GM12878 (cell line): ENCODE data around the gene SCYL1. TPM values are rescaled to one million over a fixed set of nuclear protein-coding genes. Genes with fewer than 3 reads are reported as not detected.

Source experiments
- BMI1 ChIP-seq: fragments of 450-650 bp; IDR thresholded peaks from 2 replicates; pipeline ENCODE4 v1.6.1; 2016; ENCODE audit warnings: mild to moderate bottlenecking, moderate library complexity, borderline replicate concordance
- EED ChIP-seq: sonication (generic); IDR thresholded peaks from 2 replicates; pipeline ENCODE4 v1.6.1; 2016; ENCODE audit warnings: antibody characterized with exemption, low read depth
- HCFC1 ChIP-seq: fragments of 150-350 bp; IDR thresholded peaks from 2 replicates; pipeline ENCODE4 v1.6.1; 2014; ENCODE audit warnings: low read length
- JUND ChIP-seq: IDR thresholded peaks from 2 replicates; pipeline ENCODE4 v1.6.1; 2012; ENCODE audit warnings: low read depth, mild to moderate bottlenecking, low read length, improper control_type of control experiment, moderate library complexity
- KLF5 ChIP-seq: fragments of 450-650 bp; IDR thresholded peaks from 2 replicates; pipeline ENCODE4 v1.6.1; 2014; ENCODE audit warnings: mild to moderate bottlenecking; ENCODE audit not compliant: partially characterized antibody
- MEF2A ChIP-seq: IDR thresholded peaks from 2 replicates; pipeline ENCODE4 v1.6.1; 2011; ENCODE audit warnings: low read depth, mild to moderate bottlenecking, low read length, moderate library complexity; ENCODE audit not compliant: insufficient read depth
- RB1 ChIP-seq: fragments of 450-650 bp; formaldehyde crosslinking; IDR thresholded peaks from 2 replicates; pipeline ENCODE4 v1.6.1; 2017; ENCODE audit warnings: mild to moderate bottlenecking, borderline replicate concordance
- RFX5 ChIP-seq: IDR thresholded peaks from 2 replicates; pipeline ENCODE4 v1.6.1; 2011; ENCODE audit warnings: low read depth, low read length, improper control_type of control experiment
- RUNX3 ChIP-seq: IDR thresholded peaks from 2 replicates; pipeline ENCODE4 v1.6.1; 2012; ENCODE audit warnings: low read length, inconsistent platforms
- TCF7 ChIP-seq: IDR thresholded peaks from 2 replicates; pipeline ENCODE4 v1.6.1; 2014; ENCODE audit warnings: antibody characterized with exemption, borderline replicate concordance
- USF1 ChIP-seq: IDR thresholded peaks from 2 replicates; pipeline ENCODE4 v1.6.1; 2011; ENCODE audit warnings: borderline replicate concordance, low read depth, mild to moderate bottlenecking, moderate library complexity, mixed read lengths, low read length; ENCODE audit not compliant: insufficient read depth; ENCODE audit errors: extremely low read length
- ZBTB4 ChIP-seq: fragments of 450-650 bp; formaldehyde crosslinking; IDR thresholded peaks from 2 replicates; pipeline ENCODE4 v1.4.0; 2022; ENCODE audit warnings: mild to moderate bottlenecking, moderate library complexity
- ZNF24 ChIP-seq: fragments of 450-650 bp; IDR thresholded peaks from 2 replicates; pipeline ENCODE4 v1.6.1; 2017; ENCODE audit warnings: antibody characterized with exemption, mild to moderate bottlenecking
- ZSCAN29 ChIP-seq: fragments of 450-650 bp; IDR thresholded peaks from 2 replicates; pipeline ENCODE4 v1.6.1; 2017; ENCODE audit warnings: mild to moderate bottlenecking, moderate library complexity
- polyA plus RNA-seq, 11 experiments: library from polyadenylated mRNA; depleted of rRNA in 4 of 11; unstranded in 6 of 11; stranded (reverse) in 5 of 11; fragments of >200 nt; fragmentation: Nextera tagmentation in 4 of 11; fragmentation: Illumina TruSeq in 1 of 11; extraction: Ambion mirVana in 4 of 11; extraction: Trizol in 1 of 11; gene quantifications; 1 replicate in 1 of 11; 2 replicates in 10 of 11; pipeline versions ENCODE4 v1.2.1 to v1.2.3, GENCODE V29; 2011 to 2016; ENCODE audit warnings: inconsistent platforms in 2 of 11, missing spikeins in 2 of 11, low read depth in 1 of 11
- total RNA-seq, 4 experiments: library from RNA; depleted of rRNA in 3 of 4; stranded (reverse); fragments of >200 nt in 3 of 4; fragmentation: Illumina TruSeq in 1 of 4; extraction: Trizol in 1 of 4; gene quantifications; 2 replicates each; pipeline versions ENCODE4 v1.2.1 to v1.2.3, GENCODE V29; 2013 to 2021
- TF ChIP-seq, protein P1 (sequence below): fragments of 450-650 bp; IDR thresholded peaks from 2 replicates; pipeline ENCODE4 v1.6.1; 2017; ENCODE audit warnings: antibody characterized with exemption, mild to moderate bottlenecking, moderate library complexity
- TF ChIP-seq, protein P2 (sequence below): IDR thresholded peaks from 2 replicates; pipeline ENCODE4 v1.6.1; 2011; ENCODE audit warnings: low read depth, mild to moderate bottlenecking, low read length, moderate library complexity, borderline replicate concordance; ENCODE audit errors: extremely low read depth
- TF ChIP-seq, protein P3 (sequence below): fragments of 450-650 bp; IDR thresholded peaks from 2 replicates; pipeline ENCODE4 v1.6.1; 2017; ENCODE audit warnings: mild to moderate bottlenecking, moderate library complexity

Gene SCYL1
- total and polyA plus RNA-seq, 10 of the 15 experiments (the other 5 are each of a cell fraction or from before 2014, with no cell fraction given), result 0.80 to 82.7 (median 51.2) TPM

GRCh38 chr11:65502555-65503367 lies 22.1 kb upstream of the SCYL1 start (continued):
- TF ChIP-seq, protein P1, sequence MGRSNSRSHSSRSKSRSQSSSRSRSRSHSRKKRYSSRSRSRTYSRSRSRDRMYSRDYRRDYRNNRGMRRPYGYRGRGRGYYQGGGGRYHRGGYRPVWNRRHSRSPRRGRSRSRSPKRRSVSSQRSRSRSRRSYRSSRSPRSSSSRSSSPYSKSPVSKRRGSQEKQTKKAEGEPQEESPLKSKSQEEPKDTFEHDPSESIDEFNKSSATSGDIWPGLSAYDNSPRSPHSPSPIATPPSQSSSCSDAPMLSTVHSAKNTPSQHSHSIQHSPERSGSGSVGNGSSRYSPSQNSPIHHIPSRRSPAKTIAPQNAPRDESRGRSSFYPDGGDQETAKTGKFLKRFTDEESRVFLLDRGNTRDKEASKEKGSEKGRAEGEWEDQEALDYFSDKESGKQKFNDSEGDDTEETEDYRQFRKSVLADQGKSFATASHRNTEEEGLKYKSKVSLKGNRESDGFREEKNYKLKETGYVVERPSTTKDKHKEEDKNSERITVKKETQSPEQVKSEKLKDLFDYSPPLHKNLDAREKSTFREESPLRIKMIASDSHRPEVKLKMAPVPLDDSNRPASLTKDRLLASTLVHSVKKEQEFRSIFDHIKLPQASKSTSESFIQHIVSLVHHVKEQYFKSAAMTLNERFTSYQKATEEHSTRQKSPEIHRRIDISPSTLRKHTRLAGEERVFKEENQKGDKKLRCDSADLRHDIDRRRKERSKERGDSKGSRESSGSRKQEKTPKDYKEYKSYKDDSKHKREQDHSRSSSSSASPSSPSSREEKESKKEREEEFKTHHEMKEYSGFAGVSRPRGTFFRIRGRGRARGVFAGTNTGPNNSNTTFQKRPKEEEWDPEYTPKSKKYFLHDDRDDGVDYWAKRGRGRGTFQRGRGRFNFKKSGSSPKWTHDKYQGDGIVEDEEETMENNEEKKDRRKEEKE, result 0 out of 2 replicates have a peak, but pooled peaks have one; percentile 32
- no peak for TF ChIP-seq JUND
- no peak for TF ChIP-seq MEF2A
- no peak for TF ChIP-seq HCFC1
- TF ChIP-seq BMI1, result peak; percentile 56; the same call in 1 of the 2 replicates
- TF ChIP-seq RUNX3, result no peak
- TF ChIP-seq TCF7, result 0 out of 2 replicates have a peak, but pooled peaks have one; percentile 20
- no peak for TF ChIP-seq RFX5
- TF ChIP-seq ZNF24, result no peak
- TF ChIP-seq, protein P2, sequence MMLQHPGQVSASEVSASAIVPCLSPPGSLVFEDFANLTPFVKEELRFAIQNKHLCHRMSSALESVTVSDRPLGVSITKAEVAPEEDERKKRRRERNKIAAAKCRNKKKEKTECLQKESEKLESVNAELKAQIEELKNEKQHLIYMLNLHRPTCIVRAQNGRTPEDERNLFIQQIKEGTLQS, result no peak
- TF ChIP-seq ZBTB4, result peak; percentile 92
- TF ChIP-seq ZSCAN29, result 0 out of 2 replicates have a peak, but pooled peaks have one; percentile 9
- TF ChIP-seq, protein P3, sequence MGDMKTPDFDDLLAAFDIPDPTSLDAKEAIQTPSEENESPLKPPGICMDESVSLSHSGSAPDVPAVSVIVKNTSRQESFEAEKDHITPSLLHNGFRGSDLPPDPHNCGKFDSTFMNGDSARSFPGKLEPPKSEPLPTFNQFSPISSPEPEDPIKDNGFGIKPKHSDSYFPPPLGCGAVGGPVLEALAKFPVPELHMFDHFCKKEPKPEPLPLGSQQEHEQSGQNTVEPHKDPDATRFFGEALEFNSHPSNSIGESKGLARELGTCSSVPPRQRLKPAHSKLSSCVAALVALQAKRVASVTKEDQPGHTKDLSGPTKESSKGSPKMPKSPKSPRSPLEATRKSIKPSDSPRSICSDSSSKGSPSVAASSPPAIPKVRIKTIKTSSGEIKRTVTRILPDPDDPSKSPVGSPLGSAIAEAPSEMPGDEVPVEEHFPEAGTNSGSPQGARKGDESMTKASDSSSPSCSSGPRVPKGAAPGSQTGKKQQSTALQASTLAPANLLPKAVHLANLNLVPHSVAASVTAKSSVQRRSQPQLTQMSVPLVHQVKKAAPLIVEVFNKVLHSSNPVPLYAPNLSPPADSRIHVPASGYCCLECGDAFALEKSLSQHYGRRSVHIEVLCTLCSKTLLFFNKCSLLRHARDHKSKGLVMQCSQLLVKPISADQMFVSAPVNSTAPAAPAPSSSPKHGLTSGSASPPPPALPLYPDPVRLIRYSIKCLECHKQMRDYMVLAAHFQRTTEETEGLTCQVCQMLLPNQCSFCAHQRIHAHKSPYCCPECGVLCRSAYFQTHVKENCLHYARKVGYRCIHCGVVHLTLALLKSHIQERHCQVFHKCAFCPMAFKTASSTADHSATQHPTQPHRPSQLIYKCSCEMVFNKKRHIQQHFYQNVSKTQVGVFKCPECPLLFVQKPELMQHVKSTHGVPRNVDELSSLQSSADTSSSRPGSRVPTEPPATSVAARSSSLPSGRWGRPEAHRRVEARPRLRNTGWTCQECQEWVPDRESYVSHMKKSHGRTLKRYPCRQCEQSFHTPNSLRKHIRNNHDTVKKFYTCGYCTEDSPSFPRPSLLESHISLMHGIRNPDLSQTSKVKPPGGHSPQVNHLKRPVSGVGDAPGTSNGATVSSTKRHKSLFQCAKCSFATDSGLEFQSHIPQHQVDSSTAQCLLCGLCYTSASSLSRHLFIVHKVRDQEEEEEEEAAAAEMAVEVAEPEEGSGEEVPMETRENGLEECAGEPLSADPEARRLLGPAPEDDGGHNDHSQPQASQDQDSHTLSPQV, result 0 out of 2 replicates have a peak, but pooled peaks have one; percentile 1
- no peak for TF ChIP-seq USF1
- no peak for TF ChIP-seq RB1
- no peak for TF ChIP-seq EED
- no peak for TF ChIP-seq KLF5
